Astrocyte of the spinal cord (primary cell): Measurements from ENCODE around the gene TGM6.

ENCODE experiments used
- DNase-seq: peaks from one replicate; pipeline ENCODE4 v3.0.0; 2011; ENCODE audit warnings: low read depth, low spot score
- H3K4me3 ChIP-seq: 2 replicates; pipeline ENCODE4 v1.5.1; 2011; ENCODE audit warnings: low read depth, mild to moderate bottlenecking, low read length, moderate library complexity
- CTCF ChIP-seq: IDR thresholded peaks from 2 replicates; pipeline ENCODE4 v1.5.1; 2012; ENCODE audit warnings: low read depth, mild to moderate bottlenecking, low read length, inconsistent platforms
- in situ Hi-C: cut with HindIII; loops from 2 replicates; pipeline ENCODE4 v1.10.0; 2017; ENCODE audit warnings: low sequenced_read_pairs

TGM6 gene

GRCh38 chr20:2358006-2358405 is 22.7 kb upstream of the TGM6 start:
- in situ Hi-C loops, result no loop called here
- H3K4me3 ChIP-seq, result no peak overlapping the region
- no peak for TF ChIP-seq CTCF
- DNase-seq, result no peak

- TF ChIP-seq CTCF, result no peak
- no peak for DNase-seq
- no peak overlapping the region for H3K4me3 ChIP-seq
- in situ Hi-C loops, result no loop called here
Observed at GRCh38 chr20:2361035-2361593, 19.6 kb upstream of the TGM6 start.

- in situ Hi-C loops, result no loop called here
- no peak for TF ChIP-seq CTCF
- H3K4me3 ChIP-seq, result no peak overlapping the region
- DNase-seq, result no peak
Observed at GRCh38 chr20:2363187-2363586, 17.5 kb upstream of the TGM6 start.

GRCh38 chr20:2363587-2363986 is 17.1 kb upstream of the TGM6 start:
- in situ Hi-C loops, result no loop called here
- H3K4me3 ChIP-seq, result no peak overlapping the region
- no peak for TF ChIP-seq CTCF
- DNase-seq, result no peak

- in situ Hi-C loops, result no loop called here
- H3K4me3 ChIP-seq, result no peak overlapping the region
- no peak for DNase-seq
- no peak for TF ChIP-seq CTCF
Observed at GRCh38 chr20:2364044-2364443, 16.7 kb upstream of the TGM6 start.

- in situ Hi-C loops, result no loop called here
- TF ChIP-seq CTCF, result no peak
- H3K4me3 ChIP-seq, result no peak overlapping the region
- DNase-seq, result no peak
Observed at GRCh38 chr20:2365091-2365490, 15.6 kb upstream of the TGM6 start.

GRCh38 chr20:2365666-2366065 is 15.0 kb upstream of the TGM6 start:
- H3K4me3 ChIP-seq, result no peak overlapping the region
- no peak for TF ChIP-seq CTCF
- DNase-seq, result no peak
- in situ Hi-C loops, result no loop called here
